ENCODE results near the gene UPF3A.
"Not testable (repeated sequence)": the region's sequence is repeated elsewhere in the genome, so short reads cannot be mapped to it uniquely, and the experiment has no call there.

UPF3A gene

DNA sequence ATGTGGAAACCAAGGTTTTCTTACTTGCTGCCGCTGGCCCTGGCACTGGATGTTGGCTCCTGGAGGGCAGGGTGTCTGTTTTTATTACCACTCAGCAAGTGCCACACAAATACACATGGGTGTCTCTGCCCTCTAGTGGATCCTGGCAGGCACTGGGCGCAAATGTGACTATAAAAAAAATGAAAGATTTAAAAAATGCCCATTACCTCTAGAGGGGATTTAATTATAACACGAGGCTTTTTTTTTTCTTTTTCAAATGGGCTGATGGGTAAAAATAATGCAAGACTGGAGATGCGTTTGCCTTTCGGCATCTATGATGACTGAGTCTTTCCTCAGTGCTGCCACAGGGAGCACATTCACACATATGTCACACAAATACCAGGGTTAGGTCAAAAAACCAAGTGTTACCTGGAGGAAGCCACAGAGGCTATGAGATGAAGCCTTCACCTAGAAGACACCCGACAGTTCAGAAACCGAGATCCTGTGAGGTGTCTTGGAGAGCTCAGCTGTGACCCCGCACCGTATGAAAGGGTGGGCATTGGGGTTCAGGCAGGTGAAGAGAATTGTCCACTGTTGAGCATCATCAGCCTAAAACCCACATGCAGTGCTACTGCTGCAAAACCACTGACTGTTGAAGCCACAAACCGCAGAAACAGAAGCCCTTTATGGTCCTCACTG, 58.6 kb downstream of the UPF3A start:
- DNase-seq = no peak

DNA sequence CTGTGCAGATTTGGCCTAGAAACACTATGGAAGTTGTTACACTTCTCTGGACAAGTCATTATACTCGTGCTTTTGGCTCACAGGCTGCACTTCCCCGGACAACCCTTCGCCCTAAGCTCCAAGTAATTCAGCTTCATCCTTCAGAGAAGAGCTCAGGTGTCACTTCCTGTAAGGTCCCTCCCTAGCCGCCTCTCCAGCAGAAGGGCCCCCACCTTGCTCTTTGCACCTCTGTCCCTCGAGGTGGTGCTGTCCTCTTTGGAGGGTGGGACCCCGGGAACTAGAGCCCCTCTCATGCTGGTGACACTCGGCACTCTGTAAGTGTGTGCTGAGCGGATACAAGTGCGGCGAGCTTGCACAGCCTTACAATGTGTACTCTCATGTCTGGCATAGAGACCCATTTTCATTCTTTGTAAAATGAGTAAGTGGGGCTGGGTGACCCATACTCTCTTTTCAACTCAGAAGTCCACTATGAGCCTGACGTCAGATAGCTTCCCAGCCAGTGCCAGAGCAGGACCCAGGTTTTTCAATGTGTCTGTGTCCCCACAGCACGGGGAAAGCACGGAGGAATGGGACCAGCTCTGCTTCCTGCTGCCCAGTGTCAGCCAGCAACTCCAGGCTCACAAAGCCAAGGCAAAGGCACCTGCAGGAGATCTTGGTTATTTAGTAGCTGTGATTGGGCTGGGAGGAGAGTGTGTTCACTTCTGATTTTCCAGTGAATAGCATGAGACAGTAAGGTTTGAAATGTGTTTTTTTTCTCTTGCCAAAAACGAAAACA, 59.8 kb downstream of the UPF3A start:
- no peak for DNase-seq

DNA sequence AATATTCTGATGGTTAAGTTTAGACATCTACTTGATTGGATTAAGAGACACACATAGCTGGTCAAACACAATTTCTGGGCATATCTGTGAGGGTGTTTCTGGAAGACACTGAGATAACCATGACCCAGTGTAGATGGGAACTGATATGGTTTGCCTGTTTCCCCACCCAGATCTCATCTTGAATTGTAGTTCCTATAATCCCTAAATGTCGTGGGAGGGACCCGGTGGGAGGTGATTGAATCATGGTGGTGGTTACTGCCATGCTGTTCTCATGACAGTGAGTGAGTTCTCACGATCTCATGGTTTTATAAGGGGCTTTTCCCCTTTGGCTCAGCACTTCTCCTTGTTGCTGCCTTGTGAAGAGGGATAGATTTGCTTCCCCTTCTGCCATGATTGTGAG, 65.9 kb downstream of the UPF3A start:
- DNase-seq = not testable (repeated sequence)

DNA sequence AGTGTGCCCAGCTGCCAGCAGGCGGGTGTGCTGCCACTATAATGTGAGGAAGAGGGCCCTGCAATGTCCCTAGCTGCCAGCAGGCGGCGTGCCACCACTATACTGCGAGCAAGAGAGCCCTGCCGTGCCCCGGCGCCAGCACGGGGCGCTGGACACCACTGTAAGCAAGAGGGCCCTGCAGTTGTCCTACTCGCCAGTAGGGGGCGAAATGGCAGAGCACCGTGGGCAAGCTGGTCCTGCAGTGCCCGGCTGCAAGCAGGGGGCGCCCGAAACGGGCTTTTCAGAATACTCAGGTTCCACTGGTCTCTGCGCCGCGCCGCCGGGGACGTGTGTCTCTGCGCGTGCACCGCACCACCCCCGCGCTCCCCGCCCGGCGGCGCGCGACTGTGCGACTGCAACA, 71.4 kb downstream of the UPF3A start:
- not testable (repeated sequence) for DNase-seq

DNA sequence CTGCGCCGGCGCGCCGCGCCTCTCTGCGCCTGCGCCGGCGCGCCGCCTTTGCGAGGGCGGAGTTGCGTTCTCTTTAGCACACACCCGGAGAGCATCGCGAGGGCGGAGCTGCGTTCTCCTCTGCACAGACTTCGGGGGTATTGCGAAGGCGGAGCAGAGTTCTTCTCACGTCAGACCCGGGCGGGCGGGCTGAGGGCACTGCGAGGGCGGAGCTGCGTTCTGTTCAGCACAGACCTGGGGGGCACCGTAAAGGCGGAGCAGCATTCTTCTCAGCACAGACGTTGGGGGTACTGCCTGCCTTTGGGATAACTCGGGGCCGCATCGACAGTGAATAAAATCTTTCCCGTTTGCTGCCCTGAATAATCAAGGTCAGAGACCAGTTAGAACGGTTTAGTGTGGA, 72.0 kb downstream of the UPF3A start:
- not testable (repeated sequence) for DNase-seq

Measured in T-helper 9 cell (primary cell).